H1 (cell line): ENCODE data around the gene XPNPEP1. TPM values are rescaled to one million over a fixed set of nuclear protein-coding genes. Genes with fewer than 3 reads are reported as not detected.

Experiments used
- ASH2L ChIP-seq: fragments of 200-600, 300-600 bp; sonication (generic); IDR thresholded peaks from one replicate; pipeline ENCODE4 v1.7.1; 2017; ENCODE audit warnings: low read length
- CBX5 ChIP-seq: fragments of 300-800, 300-1000 bp; sonication (generic); IDR thresholded peaks from 2 replicates; pipeline ENCODE4 v1.7.1; 2016; ENCODE audit warnings: antibody characterized with exemption, low read length, low read depth
- HDAC6 ChIP-seq: IDR thresholded peaks from one replicate; pipeline ENCODE4 v1.7.1; 2012; ENCODE audit warnings: low read depth, mild to moderate bottlenecking, inconsistent platforms, low read length, moderate library complexity
- RAD21 ChIP-seq, 2 experiments: IDR thresholded peaks in 1 of 2; conservative IDR thresholded peaks in 1 of 2; 2 replicates each; pipeline ENCODE4 v1.6.1; 2011; ENCODE audit warnings: low read depth in 2 of 2, low read length in 2 of 2, improper control_type of control experiment in 1 of 2, inconsistent platforms in 1 of 2, mild to moderate bottlenecking in 1 of 2, moderate library complexity in 1 of 2
- YY1 ChIP-seq: IDR thresholded peaks from 2 replicates; pipeline ENCODE4 v1.6.1; 2011; ENCODE audit warnings: low read depth, mild to moderate bottlenecking, low read length
- polyA plus RNA-seq, 7 experiments: library from polyadenylated mRNA; depleted of rRNA in 3 of 7; stranded (reverse) in 5 of 7; unstranded in 2 of 7; fragments of >200 nt in 5 of 7; fragments of 200-250 nt in 2 of 7; gene quantifications; 1 replicate in 5 of 7; 2 replicates in 1 of 7; 4 replicates in 1 of 7; pipeline versions ENCODE4 v1.2.1 to v1.2.3, GENCODE V29; 2011 to 2013; ENCODE audit warnings: missing spikeins in 2 of 7, mixed read lengths in 2 of 7
- total RNA-seq: library from RNA; stranded (reverse); fragmentation: NEBNext Ultra II Directional; extraction: Animal tissue kit (Norgen Biotek cat#: 25700); gene quantifications from 2 replicates; pipeline ENCODE4 v1.2.1, GENCODE V29; 2021

Gene XPNPEP1
- total and polyA plus RNA-seq, 2 of the 8 experiments (the other 6 are each of a cell fraction or from before 2014, with no cell fraction given): 61.1 to 201 TPM

DNA sequence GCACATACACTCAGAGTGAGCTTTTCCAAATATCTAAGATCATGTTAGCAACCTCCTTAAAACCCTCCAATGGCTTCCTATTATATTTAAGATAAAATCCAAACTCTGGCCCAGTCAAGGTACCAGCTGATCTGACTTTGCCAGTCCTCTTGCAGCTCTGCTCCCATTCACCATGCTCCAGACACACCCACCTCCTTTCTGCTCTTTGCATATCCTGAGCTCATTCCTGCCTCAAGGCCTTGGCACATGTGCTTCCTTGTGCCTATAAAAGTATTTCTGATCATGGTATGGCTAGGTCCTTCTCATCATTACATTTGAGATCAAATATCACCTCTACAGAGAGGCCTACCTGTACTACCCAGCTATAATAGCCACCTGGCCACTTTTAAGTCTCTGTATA, 27.5 kb downstream of the XPNPEP1 start (continued):
- TF ChIP-seq CBX5: no peak
- TF ChIP-seq ASH2L: no peak
- TF ChIP-seq RAD21 (IDR thresholded peaks at IDR 0.05 in 1 of 2, conservative IDR thresholded peaks at IDR 0.05 in 1 of 2; ENCODE audit: low read depth in 2 of 2, low read length in 2 of 2): no peak
- TF ChIP-seq HDAC6: no peak
- no peak for TF ChIP-seq YY1
